K562 (cell line): ENCODE results near the gene SNAPC2. TPM values are rescaled to one million over a fixed set of nuclear protein-coding genes. Genes with fewer than 3 reads are reported as not detected.

Experiments
- CREM ChIP-seq: IDR thresholded peaks from 2 replicates; pipeline ENCODE4 v1.6.1; 2014; ENCODE audit warnings: antibody characterized with exemption, low read depth
- E2F3 ChIP-seq: fragments of 250-450 bp; sonication (Bioruptor Pico); IDR thresholded peaks from 2 replicates; pipeline ENCODE4 v1.4.0; 2020; ENCODE audit warnings: mild to moderate bottlenecking
- HCFC1 ChIP-seq: IDR thresholded peaks from 2 replicates; pipeline ENCODE4 v1.6.1; 2012; ENCODE audit warnings: low read depth, low read length, improper control_type of control experiment
- HLTF ChIP-seq: fragments of 450-650 bp; IDR thresholded peaks from 2 replicates; pipeline ENCODE4 v1.6.1; 2016
- PURB ChIP-seq: sonication (generic); formaldehyde crosslinking; IDR thresholded peaks from 2 replicates; pipeline ENCODE4 v1.9.0; 2021; ENCODE audit warnings: low read depth, mild to moderate bottlenecking, missing genetic modification reagents
- SAFB2 ChIP-seq: fragments of 200-400 bp; formaldehyde crosslinking; IDR thresholded peaks from 2 replicates; pipeline ENCODE4 v1.6.1; 2018; ENCODE audit warnings: borderline replicate concordance, low read length, low read depth, moderate library complexity; ENCODE audit not compliant: severe bottlenecking
- SIN3A ChIP-seq, 2 experiments: fragments of 150-350 bp in 1 of 2; IDR thresholded peaks; 2 replicates each; pipeline ENCODE4 v1.6.1; 2011 to 2016; ENCODE audit warnings: borderline replicate concordance in 2 of 2, low read depth in 2 of 2, low read length in 2 of 2, mild to moderate bottlenecking in 2 of 2, moderate library complexity in 2 of 2; ENCODE audit not compliant: control insufficient read depth in 1 of 2
- SREBF1 ChIP-seq: fragments of 150-350 bp; IDR thresholded peaks from 2 replicates; pipeline ENCODE4 v1.6.1; 2014; ENCODE audit warnings: antibody characterized with exemption, low read depth, low read length, borderline replicate concordance
- ZNF253 ChIP-seq: fragments of 250-450 bp; sonication (Bioruptor Pico); conservative IDR thresholded peaks from 2 replicates; pipeline ENCODE4 v1.6.1; 2021; ENCODE audit warnings: mild to moderate bottlenecking
- ZNF75A ChIP-seq: fragments of 450-650 bp; formaldehyde crosslinking; IDR thresholded peaks from 2 replicates; pipeline ENCODE4 v1.4.0; 2020; ENCODE audit warnings: mild to moderate bottlenecking
- polyA plus RNA-seq, 8 experiments: library from polyadenylated mRNA; depleted of rRNA in 4 of 8; stranded (reverse) in 5 of 8; unstranded in 3 of 8; fragments of >200 nt; fragmentation: Nextera tagmentation in 2 of 8; fragmentation: Illumina TruSeq in 1 of 8; extraction: Ambion mirVana in 2 of 8; extraction: Trizol in 1 of 8; gene quantifications; 2 replicates each; pipeline versions ENCODE4 v1.2.1 to v1.2.3, GENCODE V29; 2011 to 2014; ENCODE audit warnings: inconsistent platforms in 1 of 8, missing spikeins in 1 of 8
- total RNA-seq, 7 experiments: library from RNA; depleted of rRNA in 6 of 7; stranded (reverse); fragments of >200 nt in 6 of 7; fragmentation: Illumina TruSeq in 2 of 7; extraction: Trizol in 2 of 7; gene quantifications; 2 replicates each; pipeline versions ENCODE4 v1.2.1 to v1.2.3, GENCODE V29; 2011 to 2021; ENCODE audit warnings: low replicate concordance in 1 of 7
- TF ChIP-seq, protein P1 (sequence below): fragments of 250-450 bp; sonication (Bioruptor Pico); IDR thresholded peaks from 2 replicates; pipeline ENCODE4 v1.8.0; 2022; ENCODE audit warnings: moderate library complexity, mild to moderate bottlenecking, inconsistent platforms
- TF ChIP-seq, protein P2 (sequence below): fragments of 250-450 bp; sonication (Bioruptor Pico); IDR thresholded peaks from 2 replicates; pipeline ENCODE4 v1.4.0; 2020
- TF ChIP-seq, protein P3 (sequence below): fragments of 250-450 bp; sonication (Bioruptor Pico); IDR thresholded peaks from 2 replicates; pipeline ENCODE4 v1.4.0; 2020; ENCODE audit warnings: mild to moderate bottlenecking, moderate library complexity, borderline replicate concordance
- TF ChIP-seq, protein P4 (sequence below): fragments of 250-450 bp; sonication (Bioruptor Pico); IDR thresholded peaks from 2 replicates; pipeline ENCODE4 v1.8.0; 2022; ENCODE audit warnings: inconsistent platforms, mild to moderate bottlenecking, moderate library complexity, borderline replicate concordance
- TF ChIP-seq, protein P5 (sequence below): fragments of 450-650 bp; IDR thresholded peaks from 2 replicates; pipeline ENCODE4 v1.6.1; 2016; ENCODE audit warnings: mild to moderate bottlenecking

SNAPC2 gene
- total and polyA plus RNA-seq, 9 of the 15 experiments (the other 6 are each of a cell fraction or from before 2014, with no cell fraction given), result 0.59 to 45.1 (median 15.3) TPM

DNA sequence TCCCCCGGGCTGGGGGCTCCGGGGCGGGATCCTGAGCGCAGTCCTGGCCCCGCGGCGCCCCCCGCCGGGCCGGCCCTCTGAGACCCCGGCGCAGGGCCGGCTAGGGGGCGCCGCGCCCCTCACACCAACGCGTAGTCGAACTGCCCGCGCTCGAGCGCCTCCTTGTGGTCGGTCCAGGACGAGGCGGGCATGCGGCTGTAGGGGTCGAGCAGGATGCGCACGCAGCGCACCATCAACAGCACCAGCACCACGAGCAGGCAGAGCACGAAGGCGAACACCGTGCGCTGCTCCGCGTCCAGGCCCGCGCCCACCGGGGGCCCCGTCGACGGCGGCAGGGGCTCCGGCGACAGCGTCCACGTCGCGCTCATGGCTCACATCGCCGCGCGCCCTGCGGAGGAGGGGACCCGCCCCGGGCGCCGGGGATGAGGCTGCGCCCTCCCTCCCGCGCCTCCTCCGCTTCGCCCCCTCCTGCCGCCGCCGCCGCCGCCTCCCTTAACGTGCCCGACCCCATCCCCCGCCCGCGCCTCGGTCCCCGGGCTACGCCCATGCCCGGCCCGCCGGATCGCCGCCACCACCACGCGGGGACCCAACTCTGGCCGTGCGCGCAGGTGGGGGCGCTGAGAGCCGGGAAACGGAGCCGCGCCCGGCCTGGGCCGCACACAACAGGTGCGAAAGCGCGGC lies 5.2 kb downstream of the SNAPC2 start (continued):
- TF ChIP-seq, protein P1, sequence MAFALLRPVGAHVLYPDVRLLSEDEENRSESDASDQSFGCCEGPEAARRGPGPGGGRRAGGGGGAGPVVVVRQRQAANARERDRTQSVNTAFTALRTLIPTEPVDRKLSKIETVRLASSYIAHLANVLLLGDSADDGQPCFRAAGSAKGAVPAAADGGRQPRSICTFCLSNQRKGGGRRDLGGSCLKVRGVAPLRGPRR (CRISPR knock-in tag), result no peak
- TF ChIP-seq SREBF1 (no peak), ZNF75A (CRISPR knock-in tag) (no peak), ZNF253 (CRISPR knock-in tag) (no peak), HCFC1 (no peak), HLTF (no peak), E2F3 (CRISPR knock-in tag) (no peak), SAFB2 (no peak), CREM (peak; percentile 61), SIN3A (IDR thresholded peaks at IDR 0.05; ENCODE audit: borderline replicate concordance in 2 of 2, control insufficient read depth in 1 of 2, low read depth in 2 of 2, low read length in 2 of 2) (no peak), PURB (CRISPR knock-in tag) (no peak)
- TF ChIP-seq, protein P2, sequence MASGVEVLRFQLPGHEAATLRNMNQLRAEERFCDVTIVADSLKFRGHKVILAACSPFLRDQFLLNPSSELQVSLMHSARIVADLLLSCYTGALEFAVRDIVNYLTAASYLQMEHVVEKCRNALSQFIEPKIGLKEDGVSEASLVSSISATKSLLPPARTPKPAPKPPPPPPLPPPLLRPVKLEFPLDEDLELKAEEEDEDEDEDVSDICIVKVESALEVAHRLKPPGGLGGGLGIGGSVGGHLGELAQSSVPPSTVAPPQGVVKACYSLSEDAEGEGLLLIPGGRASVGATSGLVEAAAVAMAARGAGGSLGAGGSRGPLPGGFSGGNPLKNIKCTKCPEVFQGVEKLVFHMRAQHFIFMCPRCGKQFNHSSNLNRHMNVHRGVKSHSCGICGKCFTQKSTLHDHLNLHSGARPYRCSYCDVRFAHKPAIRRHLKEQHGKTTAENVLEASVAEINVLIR (CRISPR knock-in tag), result no peak
- TF ChIP-seq, protein P3, sequence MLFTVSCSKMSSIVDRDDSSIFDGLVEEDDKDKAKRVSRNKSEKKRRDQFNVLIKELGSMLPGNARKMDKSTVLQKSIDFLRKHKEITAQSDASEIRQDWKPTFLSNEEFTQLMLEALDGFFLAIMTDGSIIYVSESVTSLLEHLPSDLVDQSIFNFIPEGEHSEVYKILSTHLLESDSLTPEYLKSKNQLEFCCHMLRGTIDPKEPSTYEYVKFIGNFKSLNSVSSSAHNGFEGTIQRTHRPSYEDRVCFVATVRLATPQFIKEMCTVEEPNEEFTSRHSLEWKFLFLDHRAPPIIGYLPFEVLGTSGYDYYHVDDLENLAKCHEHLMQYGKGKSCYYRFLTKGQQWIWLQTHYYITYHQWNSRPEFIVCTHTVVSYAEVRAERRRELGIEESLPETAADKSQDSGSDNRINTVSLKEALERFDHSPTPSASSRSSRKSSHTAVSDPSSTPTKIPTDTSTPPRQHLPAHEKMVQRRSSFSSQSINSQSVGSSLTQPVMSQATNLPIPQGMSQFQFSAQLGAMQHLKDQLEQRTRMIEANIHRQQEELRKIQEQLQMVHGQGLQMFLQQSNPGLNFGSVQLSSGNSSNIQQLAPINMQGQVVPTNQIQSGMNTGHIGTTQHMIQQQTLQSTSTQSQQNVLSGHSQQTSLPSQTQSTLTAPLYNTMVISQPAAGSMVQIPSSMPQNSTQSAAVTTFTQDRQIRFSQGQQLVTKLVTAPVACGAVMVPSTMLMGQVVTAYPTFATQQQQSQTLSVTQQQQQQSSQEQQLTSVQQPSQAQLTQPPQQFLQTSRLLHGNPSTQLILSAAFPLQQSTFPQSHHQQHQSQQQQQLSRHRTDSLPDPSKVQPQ (CRISPR knock-in tag), result no peak
- TF ChIP-seq, protein P4, sequence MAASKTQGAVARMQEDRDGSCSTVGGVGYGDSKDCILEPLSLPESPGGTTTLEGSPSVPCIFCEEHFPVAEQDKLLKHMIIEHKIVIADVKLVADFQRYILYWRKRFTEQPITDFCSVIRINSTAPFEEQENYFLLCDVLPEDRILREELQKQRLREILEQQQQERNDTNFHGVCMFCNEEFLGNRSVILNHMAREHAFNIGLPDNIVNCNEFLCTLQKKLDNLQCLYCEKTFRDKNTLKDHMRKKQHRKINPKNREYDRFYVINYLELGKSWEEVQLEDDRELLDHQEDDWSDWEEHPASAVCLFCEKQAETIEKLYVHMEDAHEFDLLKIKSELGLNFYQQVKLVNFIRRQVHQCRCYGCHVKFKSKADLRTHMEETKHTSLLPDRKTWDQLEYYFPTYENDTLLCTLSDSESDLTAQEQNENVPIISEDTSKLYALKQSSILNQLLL (CRISPR knock-in tag), result no peak
- TF ChIP-seq, protein P5, sequence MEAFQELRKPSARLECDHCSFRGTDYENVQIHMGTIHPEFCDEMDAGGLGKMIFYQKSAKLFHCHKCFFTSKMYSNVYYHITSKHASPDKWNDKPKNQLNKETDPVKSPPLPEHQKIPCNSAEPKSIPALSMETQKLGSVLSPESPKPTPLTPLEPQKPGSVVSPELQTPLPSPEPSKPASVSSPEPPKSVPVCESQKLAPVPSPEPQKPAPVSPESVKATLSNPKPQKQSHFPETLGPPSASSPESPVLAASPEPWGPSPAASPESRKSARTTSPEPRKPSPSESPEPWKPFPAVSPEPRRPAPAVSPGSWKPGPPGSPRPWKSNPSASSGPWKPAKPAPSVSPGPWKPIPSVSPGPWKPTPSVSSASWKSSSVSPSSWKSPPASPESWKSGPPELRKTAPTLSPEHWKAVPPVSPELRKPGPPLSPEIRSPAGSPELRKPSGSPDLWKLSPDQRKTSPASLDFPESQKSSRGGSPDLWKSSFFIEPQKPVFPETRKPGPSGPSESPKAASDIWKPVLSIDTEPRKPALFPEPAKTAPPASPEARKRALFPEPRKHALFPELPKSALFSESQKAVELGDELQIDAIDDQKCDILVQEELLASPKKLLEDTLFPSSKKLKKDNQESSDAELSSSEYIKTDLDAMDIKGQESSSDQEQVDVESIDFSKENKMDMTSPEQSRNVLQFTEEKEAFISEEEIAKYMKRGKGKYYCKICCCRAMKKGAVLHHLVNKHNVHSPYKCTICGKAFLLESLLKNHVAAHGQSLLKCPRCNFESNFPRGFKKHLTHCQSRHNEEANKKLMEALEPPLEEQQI, result no peak
